GM03348 (cell line): ENCODE results near the gene ADAMTS19.
"Not testable (repeated sequence)": the region's sequence is repeated elsewhere in the genome, so short reads cannot be mapped to it uniquely, and the experiment has no call there.

Experiments used
- DNase-seq: peaks from one replicate; pipeline ENCODE4 v3.0.0; 2012; ENCODE audit warnings: low spot score

The ADAMTS19 gene

GRCh38 chr5:129601576-129601975 lies 141.5 kb downstream of the ADAMTS19 start:
- DNase-seq: no peak

DNA sequence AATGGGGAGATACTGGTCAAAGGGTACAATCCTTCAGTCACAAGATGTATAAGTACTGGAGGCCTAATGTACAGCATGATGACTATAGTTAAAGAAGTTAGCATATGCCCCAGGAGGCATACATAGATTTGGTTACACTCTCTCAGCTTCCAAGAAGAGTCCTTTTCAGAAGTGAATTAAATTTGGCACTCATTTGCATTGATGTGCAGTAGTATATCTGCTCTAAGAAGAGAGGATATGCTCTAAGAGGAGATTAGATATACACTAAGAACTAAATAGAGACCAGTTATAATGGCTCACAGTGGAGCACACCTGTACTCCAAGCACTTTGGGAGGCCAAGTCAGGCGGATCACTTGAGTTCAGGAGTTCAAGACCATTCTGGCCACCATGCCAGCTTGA lies 148.3 kb downstream of the ADAMTS19 start:
- DNase-seq: no peak

DNA sequence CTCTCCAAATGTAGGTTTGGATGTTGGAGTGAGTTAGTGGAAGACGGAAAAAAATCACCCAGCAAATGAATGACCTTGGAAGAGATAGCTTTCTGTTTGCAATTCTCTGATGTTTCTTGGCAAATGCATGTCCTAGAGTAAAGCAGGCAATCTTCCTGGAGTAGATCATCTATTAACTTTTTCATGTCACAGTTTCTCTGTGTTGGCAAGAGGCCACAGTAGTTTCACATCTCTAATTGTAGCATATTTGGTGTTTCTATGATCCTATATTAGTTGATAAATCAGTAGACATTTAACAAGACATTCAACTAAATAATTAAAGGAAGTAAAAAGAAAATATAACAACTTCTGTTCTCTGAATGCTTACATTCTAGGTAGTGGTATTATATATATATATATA lies 149.6 kb downstream of the ADAMTS19 start:
- DNase-seq: no peak

DNA sequence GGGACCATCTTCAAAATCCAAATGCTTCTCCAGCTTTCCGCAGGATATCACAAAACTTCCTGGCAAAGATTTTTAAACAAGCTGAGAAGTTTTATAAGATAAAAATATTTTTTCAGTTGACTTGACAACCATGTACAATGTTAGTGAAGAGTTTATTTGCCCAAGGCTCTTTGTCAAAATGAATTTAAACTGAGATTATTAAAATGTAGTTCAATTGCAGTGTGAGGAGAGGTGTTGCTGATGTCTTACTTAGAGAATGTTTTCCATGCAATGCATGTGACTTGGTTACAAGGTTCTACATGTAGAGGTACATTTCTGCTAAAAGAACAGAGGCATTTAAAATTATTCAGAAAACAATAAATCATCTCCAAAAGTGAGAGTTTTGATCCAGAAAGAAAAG lies 156.4 kb downstream of the ADAMTS19 start:
- DNase-seq: no peak

- DNase-seq: no peak
Measured at GRCh38 chr5:129617206-129617605, 157.1 kb downstream of the ADAMTS19 start.

DNA sequence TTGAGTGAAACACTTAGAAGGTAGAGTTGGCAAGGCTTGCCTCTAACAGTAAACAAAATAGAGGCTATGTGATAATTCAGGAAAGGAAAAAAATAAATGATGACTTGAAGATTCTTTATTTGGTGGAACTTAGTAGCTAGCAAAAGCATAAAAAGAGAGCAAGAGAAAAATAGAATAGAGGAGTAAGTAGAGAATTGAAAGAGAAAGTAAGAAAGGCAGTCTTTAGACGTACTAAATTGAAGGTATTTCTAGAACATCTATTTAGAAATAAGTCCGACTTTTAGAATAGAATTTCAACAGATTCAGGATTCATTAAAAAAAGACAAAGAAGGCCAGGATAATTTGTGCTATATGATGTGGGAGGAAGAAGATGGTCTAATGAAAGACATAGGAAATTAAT lies 159.7 kb downstream of the ADAMTS19 start:
- no peak for DNase-seq

DNA sequence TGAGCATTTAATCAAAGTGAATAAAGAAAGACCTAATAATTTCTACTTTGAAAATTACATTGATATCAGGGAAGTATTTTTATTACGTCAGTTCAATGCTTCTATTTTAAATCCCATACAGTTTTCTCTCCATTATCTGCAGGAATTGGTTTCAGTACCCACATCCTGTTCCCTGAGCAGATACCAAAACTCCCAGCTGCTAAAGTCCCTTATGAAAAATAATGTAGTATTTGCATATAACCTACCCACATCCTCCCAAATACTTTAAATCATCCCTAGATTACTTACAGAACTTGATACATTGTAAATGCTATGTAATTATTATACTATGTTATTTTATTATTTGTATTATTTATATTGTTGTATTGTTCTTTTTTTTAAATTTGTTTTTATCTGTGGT lies 162.4 kb downstream of the ADAMTS19 start:
- DNase-seq: no peak

GRCh38 chr5:129629575-129629974 lies 169.5 kb downstream of the ADAMTS19 start:
- DNase-seq: no peak

DNA sequence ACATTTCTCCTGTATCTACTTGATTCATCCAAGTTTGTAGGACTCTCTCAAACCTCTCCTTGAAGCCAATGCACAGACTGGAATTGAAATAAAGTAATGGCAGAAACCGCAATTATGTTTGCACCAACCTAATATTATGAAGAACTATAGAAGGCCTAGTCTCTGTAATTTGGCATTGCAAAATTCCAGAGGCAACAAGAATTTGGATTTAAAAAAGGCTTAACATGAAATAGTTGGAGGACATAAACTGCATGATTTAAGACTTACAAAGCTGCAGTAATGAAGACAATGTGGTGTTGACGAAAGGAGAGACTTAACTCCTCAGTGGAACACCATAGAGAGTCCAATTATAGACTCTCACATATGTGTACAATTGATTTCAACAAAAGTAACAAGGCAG lies 170.0 kb downstream of the ADAMTS19 start:
- no peak for DNase-seq

DNA sequence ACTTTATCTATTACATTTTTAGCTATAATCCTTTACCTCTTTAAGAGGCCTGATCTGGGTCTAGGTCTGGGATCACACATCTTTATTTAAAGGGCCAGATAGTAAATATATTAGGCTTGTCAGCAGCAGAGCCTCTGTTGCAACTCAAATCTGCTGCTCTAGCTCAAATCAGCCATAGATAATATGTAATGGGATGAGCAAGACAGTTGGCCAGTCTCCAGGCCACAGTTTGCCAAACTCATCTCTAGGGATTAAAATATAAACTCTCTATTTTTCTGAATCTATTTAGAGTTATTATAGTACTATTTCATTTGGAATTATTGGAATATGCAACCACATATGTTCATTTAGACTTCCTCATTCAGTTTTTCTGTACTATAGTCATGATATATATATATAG lies 171.9 kb downstream of the ADAMTS19 start:
- no peak for DNase-seq

GRCh38 chr5:129637501-129637900 lies 177.4 kb downstream of the ADAMTS19 start:
- not testable (repeated sequence) for DNase-seq

DNA sequence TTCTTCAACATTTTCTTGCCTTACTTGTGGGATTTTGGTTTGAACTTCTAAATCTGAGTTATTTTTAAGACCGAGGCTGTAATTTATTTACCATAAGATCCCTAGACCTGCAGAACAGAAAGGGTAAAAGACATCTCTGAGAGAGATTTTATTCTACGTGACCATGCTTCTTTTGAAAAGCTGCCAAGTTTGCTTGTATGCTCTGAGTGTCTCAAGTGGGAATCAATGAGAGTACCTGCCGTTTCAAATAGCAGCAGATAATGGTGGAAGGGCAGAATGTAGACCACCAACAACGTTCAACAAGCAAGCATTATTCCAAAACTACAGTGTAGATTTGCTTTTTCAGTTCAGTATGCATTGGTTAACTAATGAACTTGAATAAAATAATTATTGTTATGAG lies 179.2 kb downstream of the ADAMTS19 start:
- no peak for DNase-seq

DNA sequence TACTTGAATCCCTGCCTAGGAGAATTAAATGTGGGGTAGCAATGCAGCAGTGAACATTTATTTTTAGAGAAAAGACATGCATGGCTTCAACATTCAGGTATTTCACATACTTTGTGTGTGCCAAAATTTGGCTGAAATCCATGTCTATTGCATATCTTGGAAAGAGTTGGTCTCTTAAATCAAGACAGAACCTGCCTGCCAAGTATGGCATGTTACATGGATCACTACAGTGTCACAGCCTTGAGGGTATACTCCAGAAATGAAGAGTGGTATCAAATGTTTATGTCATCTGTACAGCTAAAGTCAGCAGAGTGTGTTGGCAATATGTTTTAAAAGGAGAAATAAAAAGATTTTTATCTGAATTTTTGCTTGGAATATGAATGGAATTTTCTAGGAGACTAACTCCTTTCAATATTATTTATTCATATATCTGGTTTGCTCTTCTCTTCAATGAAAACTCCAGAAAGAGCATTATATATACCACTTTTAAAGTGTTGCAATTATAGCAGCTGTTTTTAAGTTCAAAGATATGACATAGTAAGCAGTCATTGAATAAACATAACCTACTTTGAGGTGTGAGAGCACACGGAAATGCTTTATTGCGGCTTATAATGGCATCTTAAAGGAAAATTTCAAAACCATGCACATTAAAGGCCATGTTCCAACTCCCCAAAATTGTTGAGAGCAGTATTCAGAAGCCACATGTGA lies 192.4 kb downstream of the ADAMTS19 start:
- no peak for DNase-seq

GRCh38 chr5:129653057-129653375 lies 192.9 kb downstream of the ADAMTS19 start:
- no peak for DNase-seq

DNA sequence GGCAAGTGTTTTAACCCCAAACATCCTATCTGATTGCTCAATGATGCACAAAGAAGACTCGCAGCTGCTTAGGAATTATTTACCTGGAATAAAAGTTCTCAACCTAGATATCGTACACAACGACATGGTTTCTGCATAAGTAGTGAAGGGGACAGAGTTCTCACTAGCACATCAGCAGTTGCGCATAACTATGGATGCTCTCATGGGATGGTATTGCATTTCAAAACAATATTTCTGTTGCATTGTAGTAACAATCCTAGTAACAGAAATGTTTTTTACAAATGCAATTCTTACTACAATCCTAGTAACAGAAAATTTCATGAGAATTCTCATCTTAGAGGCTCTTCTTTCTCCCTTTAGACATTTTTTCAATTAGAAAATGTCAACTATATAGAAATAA lies 193.3 kb downstream of the ADAMTS19 start:
- no peak for DNase-seq

DNA sequence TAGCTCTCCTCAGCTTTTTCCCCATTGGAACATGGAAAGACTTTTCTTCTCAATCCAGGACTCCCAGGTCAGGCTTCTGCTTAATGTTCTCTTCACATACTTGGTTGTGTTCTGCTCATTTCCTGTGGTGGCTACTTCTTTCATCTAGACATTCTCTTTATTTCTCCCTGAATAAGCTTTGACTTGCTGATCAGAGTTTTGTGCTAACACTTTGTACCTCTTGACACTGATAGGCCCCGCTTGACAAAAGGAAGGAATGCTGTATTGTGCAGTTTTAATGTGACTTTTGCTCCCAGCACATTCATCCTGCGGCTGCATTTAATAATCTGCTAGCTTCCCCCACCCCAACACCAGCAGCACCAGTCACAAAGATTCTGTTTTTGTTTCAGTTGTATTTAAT lies 196.9 kb downstream of the ADAMTS19 start:
- no peak for DNase-seq

GRCh38 chr5:129658801-129659200 lies 198.7 kb downstream of the ADAMTS19 start:
- no peak for DNase-seq

DNA sequence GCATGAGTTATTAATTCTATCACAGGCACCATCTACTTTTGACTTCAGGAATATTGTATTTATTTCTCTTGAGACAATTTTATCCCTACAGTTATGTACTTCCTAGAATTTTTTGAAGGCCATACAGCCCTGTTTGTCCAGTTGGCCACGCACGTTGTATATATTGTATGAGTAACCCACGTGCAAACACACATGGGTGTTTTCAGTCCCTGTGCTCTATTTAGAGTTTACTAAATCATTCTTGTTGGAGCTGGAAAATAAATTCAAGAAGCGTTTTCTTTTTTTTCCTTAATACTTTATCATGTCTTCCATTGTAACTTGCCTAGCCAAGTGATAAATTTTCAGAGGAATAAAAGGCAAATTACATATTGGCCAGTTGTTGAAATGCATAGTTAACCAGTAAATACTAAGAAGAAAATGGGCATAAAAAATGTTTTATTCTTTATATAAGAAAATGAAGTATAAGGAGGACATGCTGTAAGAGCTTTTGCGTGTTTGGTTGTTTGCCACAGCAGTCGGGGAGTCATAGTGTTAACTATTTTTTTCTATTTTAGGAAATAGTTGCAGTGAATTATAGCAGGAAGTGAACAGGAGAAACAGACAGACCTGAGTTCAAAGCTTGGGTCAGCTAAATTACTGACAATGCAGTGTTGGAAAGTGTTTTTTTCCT lies 201.4 kb downstream of the ADAMTS19 start:
- no peak for DNase-seq

GRCh38 chr5:129664336-129664937 lies 204.3 kb downstream of the ADAMTS19 start:
- peak; percentile 49 for DNase-seq

DNA sequence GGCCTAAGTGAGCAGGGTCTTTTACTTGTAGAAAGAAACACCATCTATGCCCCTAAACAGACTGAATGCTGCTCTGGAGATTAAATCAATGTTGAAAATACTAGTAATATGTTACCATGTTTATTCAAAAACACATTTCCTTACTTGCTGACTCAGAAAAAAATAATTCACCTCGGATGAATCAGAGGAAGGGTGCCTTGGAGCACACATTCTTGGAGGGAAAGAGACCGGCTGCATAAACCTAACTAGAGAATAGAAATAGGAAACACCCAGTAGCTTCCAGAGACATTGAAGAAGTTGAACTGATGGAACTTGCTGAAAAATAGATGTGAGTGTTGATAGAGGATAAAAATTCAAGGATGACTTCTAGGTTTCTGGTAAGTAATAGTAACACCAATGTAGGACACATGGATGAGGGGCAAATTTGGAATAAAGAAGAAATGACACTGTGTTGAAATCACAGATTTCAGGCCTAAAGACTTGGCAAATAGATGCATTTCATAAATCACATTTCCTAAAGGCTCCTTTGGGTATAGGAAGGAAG lies 210.9 kb downstream of the ADAMTS19 start:
- peak; percentile 58 for DNase-seq

- DNase-seq: no peak
Measured at GRCh38 chr5:129672006-129672405, 211.9 kb downstream of the ADAMTS19 start.

DNA sequence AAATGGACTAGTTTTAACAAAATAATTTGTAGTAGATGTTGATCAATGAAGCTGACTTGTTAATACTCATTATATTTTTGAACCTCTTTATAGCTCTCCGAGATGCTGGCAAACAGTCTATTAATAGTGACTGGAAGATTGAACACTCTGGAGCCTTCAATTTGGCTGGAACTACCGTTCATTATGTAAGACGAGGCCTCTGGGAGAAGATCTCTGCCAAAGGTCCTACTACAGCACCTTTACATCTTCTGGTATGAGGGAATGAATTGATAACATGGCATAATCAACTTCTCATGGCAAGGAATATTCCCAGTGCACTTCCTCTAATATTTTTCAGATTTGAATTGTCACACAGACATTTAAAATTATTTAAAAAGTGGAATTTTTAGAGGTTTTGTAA lies 219.6 kb downstream of the ADAMTS19 start:
- DNase-seq: no peak

DNA sequence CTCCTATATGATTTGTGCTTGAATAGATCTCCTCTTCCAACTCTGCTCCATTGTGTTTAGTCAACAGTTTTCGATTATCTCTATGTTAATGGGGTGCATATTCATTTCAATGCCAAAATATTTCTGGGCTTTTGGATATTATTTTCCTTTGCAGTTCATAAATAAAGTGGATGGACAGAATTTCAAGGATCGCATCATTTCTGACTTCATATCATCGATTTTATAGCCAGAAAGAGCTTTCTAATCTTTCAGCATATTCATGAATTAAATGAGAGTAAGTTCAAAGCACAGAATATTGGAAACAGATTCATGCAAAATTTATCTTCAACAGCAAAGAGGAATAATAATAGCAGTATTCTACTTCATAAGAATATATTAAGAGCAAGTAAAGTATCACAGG lies 227.8 kb downstream of the ADAMTS19 start:
- DNase-seq: no peak
